Measurements from ENCODE around the gene DMWD.

DMWD gene

GRCh38 chr19:45745606-45746005, 47.0 kb downstream of the DMWD start:
- no peak for DNase-seq

DNA sequence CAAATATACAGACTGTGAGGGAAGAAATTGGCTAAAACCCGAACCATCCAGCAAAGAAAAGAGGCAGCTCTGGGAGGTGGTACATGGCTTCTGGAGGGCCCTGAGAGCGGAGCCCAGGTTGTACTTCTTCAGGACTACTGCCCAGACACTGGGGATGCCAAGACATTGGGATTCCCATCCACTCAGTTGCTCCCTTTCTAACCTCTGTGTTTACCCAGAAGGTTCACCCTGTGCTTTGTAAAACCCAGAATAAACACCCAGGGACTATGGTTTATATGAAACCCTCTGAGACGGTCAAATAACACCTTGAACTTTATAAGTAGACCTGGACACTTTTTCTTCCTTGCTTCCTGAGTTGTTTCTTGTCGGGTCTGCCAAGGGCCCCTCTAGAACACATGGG, 49.7 kb downstream of the DMWD start:
- DNase-seq, result no peak

- DNase-seq, result no peak
Observed at GRCh38 chr19:45739498-45740439, 52.9 kb downstream of the DMWD start.

- DNase-seq, result no peak
Observed at GRCh38 chr19:45733160-45733810, 59.4 kb downstream of the DMWD start, which contains the start of gene MEIOSIN. Gene MEIOSIN (plus strand): TSS chr19:45733439. CDS start chr19:45735377, 1,938 bp downstream.

All from activated naive CD4-positive, alpha-beta T cell (primary cell).